Ovary (tissue), 3 donors: ENCODE results near the gene EIF2B2.

ENCODE experiments used
- POLR2A ChIP-seq: fragments of 450-650 bp; IDR thresholded peaks from one replicate; pipeline ENCODE4 v1.6.1; 2017; ENCODE audit warnings: antibody characterized with exemption, mild to moderate bottlenecking, moderate library complexity
- TF ChIP-seq, protein P1 (sequence below), 3 donors: fragments of 450-650 bp in 2 of 3; fragments of 200-600 bp in 1 of 3; IDR thresholded peaks; one replicate each; pipeline versions ENCODE4 v1.5.1 to v1.8.0; 2016 to 2022; ENCODE audit warnings: antibody characterized with exemption in 3 of 3, mild to moderate bottlenecking in 1 of 3
- donor health status: DM: no; HTN: no; CAD: no.

DNA sequence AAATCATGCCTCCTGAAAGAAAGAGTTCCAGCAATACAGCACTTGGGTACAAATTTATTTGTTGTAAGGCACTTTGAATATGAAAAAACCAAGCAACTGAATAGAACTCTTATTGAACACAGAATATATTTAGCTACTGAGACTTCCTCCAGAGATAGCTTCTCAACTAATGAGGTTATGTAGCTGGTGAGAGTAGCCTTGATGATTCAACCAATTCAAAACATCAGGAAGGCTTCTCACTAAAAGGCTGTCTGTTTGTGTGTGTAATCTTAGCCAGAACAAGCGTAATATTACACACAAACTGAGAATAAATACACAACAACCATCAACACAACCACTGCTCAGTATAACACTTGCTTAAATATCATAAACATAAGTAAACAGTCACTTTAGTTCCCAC lies 20.4 kb downstream of the EIF2B2 start:
- TF ChIP-seq, protein P1, sequence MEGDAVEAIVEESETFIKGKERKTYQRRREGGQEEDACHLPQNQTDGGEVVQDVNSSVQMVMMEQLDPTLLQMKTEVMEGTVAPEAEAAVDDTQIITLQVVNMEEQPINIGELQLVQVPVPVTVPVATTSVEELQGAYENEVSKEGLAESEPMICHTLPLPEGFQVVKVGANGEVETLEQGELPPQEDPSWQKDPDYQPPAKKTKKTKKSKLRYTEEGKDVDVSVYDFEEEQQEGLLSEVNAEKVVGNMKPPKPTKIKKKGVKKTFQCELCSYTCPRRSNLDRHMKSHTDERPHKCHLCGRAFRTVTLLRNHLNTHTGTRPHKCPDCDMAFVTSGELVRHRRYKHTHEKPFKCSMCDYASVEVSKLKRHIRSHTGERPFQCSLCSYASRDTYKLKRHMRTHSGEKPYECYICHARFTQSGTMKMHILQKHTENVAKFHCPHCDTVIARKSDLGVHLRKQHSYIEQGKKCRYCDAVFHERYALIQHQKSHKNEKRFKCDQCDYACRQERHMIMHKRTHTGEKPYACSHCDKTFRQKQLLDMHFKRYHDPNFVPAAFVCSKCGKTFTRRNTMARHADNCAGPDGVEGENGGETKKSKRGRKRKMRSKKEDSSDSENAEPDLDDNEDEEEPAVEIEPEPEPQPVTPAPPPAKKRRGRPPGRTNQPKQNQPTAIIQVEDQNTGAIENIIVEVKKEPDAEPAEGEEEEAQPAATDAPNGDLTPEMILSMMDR (IDR thresholded peaks at IDR 0.05): no peak
- TF ChIP-seq POLR2A: no peak
